ENCODE measurements around the gene PCNT. TPM values are rescaled to one million over a fixed set of nuclear protein-coding genes. Genes with fewer than 3 reads are reported as not detected.

The PCNT gene
- total RNA-seq, 1 donor: 21.6 TPM

DNA sequence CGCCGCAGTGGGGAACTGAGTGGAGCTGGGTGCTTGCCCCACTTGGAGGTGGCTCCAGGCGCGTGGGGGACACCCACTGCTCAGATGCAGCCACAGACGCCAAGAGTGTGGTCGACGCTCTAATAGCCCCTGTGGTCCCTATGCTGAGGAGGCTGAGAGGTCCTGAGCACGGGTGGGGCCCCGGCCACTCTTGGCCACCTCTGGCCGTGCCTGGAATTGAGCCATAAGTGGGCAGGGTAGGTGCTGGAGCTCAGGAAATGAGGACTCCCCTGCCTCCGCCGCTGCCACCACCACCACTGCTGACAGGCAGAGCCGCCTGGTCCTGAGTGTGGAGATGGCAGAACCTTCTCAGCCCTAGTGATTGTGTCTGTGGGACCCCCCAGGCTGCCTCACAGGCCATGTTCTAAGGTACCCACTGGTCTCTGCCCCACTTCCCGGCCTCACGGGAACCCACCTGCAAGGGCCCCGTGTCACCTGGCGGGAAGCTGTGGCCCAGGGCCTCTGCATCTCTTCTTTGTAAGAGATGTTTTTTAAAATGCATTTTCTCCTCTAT, 100.2 kb downstream of the PCNT start:
- TF ChIP-seq, protein P1, sequence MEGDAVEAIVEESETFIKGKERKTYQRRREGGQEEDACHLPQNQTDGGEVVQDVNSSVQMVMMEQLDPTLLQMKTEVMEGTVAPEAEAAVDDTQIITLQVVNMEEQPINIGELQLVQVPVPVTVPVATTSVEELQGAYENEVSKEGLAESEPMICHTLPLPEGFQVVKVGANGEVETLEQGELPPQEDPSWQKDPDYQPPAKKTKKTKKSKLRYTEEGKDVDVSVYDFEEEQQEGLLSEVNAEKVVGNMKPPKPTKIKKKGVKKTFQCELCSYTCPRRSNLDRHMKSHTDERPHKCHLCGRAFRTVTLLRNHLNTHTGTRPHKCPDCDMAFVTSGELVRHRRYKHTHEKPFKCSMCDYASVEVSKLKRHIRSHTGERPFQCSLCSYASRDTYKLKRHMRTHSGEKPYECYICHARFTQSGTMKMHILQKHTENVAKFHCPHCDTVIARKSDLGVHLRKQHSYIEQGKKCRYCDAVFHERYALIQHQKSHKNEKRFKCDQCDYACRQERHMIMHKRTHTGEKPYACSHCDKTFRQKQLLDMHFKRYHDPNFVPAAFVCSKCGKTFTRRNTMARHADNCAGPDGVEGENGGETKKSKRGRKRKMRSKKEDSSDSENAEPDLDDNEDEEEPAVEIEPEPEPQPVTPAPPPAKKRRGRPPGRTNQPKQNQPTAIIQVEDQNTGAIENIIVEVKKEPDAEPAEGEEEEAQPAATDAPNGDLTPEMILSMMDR (IDR thresholded peaks at IDR 0.05; ENCODE audit: insufficient read depth, low read depth, low read length): no peak
- H3K4me3 ChIP-seq (ENCODE audit: low read depth, low read length): no peak overlapping the region
- no peak for DNase-seq (ENCODE audit: low read depth)

DNA sequence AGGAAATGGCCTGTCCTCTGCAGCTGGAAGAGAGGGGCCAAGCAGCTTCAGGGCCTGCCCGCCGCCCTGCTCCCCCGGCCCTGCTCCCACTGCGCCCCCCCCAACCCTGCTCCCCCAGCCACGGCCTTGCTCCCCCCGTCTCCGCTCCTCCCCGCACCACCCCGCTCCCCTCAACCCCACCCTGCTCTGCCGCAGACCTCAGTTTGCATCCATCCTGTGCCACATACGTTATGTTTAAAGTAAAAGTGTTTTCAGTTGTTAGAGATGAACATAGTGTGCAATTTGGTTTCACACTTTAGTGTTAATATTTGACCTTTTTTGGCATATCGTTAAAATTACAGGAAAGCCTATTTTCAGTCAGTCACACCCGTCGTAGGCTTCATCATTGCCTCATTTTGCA, 100.7 kb downstream of the PCNT start:
- H3K4me3 ChIP-seq (ENCODE audit: low read depth, low read length): no peak overlapping the region
- TF ChIP-seq, protein P1 (IDR thresholded peaks at IDR 0.05; ENCODE audit: insufficient read depth, low read depth, low read length): no peak
- DNase-seq (ENCODE audit: low read depth): no peak

DNA sequence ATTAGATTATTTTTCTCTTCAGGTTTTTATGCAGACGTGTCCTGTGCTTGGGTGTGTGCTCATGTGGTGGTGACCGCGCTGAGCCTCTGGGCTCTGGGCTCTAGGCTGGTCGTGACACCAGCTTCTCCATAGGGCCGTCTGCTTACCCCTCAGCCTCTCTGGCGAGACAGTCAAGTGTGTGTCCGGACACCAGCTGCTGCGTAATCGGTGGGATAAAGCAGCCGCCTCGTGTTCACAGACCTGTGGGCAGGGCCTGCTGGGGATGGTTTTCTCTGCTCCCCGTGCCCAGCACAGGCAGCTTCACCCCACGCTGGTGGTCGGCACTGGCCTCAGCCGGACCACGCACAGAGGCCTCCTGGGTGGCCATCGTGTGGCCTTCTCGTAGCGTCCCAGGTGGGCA, 101.1 kb downstream of the PCNT start:
- H3K4me3 ChIP-seq (ENCODE audit: low read depth, low read length): no peak overlapping the region
- TF ChIP-seq, protein P1 (IDR thresholded peaks at IDR 0.05; ENCODE audit: insufficient read depth, low read depth, low read length): no peak
- no peak for DNase-seq (ENCODE audit: low read depth)

DNA sequence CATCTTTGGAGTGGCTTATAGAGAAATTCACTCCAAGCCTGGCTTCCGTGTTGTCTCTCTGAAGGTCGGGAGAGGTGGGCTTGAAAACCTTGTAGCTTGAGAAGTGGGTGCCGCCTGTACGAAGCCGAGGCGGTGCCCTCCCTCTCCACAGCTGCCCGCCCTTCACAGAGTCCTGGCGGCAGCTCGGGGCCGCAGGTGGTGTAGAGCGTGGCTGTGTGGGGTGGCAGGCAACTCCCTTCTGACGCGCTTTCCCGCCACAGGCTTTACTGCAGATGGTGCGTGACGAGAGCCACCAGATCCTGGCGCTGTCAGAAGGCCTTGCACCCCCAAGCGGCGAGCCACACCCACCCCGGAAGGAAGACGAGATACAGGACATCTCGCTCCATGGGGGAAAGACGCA, 101.6 kb downstream of the PCNT start:
- no peak overlapping the region for H3K4me3 ChIP-seq (ENCODE audit: low read depth, low read length)
- TF ChIP-seq, protein P1 (IDR thresholded peaks at IDR 0.05; ENCODE audit: insufficient read depth, low read depth, low read length): no peak
- no peak for DNase-seq (ENCODE audit: low read depth)

DNA sequence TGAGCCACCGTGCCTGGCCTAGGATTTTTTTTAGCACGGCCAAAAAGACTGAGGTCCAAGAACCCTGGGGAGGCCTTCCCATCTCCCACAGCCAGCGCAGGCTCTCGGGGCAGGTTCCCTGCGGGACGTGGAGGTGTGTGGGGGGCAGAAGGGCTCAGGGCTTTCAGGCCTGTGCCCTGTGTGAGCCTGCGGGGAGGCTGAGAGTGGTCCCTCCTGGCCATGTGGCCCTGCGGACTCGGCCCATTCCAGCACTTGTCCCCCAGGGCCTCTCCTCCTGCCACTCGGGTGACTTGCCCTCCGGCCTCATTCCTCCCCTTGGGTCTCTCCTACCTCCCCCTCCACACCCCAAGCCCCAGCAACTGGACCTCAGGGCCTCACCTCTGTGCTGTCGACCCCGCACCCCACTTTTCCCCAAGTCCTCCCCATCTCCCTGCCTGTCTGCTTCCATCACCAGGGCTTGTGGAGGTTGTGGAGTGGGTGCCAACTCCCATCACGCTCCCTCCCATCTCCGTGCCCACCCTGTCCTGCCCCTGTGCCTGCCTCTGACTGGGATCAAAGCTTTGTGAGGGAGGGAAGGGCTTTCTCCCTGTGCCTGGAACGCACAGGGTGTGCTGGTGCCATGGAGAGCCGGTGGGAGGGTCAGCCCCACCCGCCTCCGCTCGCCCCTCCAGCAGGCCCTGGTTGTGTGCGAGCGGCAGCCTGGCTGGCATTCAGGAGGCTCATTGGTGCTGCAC, 102.5 kb downstream of the PCNT start:
- no peak for DNase-seq (ENCODE audit: low read depth)
- no peak overlapping the region for H3K4me3 ChIP-seq (ENCODE audit: low read depth, low read length)
- TF ChIP-seq, protein P1 (IDR thresholded peaks at IDR 0.05; ENCODE audit: insufficient read depth, low read depth, low read length): no peak

DNA sequence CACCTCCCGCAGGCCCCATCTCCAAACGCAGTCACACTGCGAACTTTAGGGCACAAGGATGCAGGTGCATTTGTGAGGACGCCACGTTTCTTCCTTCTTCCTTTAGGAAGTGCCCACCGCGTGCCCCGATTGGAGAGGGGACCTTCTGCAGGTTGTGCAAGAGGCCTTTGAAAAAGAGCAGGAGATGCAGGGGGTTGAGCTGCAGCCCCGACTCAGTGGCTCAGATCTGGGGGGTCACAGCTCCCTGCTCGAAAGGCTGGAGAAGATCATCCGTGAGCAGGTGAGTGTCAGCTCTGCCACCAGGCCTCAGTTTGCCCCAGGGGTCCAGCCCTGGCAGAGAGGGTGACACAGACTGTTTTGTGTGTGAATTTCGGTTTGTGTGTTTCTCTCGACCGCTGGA, 103.6 kb downstream of the PCNT start:
- TF ChIP-seq, protein P1 (IDR thresholded peaks at IDR 0.05; ENCODE audit: insufficient read depth, low read depth, low read length): no peak
- H3K4me3 ChIP-seq (ENCODE audit: low read depth, low read length): no peak overlapping the region
- no peak for DNase-seq (ENCODE audit: low read depth)
